ENCODE measurements around the gene KCTD7. TPM values are rescaled to one million over a fixed set of nuclear protein-coding genes. Genes with fewer than 3 reads are reported as not detected.
"Not testable (repeated sequence)": the region's sequence is repeated elsewhere in the genome, so short reads cannot be mapped to it uniquely, and the experiment has no call there.

KCTD7 gene
- total RNA-seq, 1 donor from 2014 or later, result 26.3 TPM

GRCh38 chr7:66614596-66614995, 14.1 kb upstream of the KCTD7 start:
- intact Hi-C loops (cut with micrococcal nuclease), result not testable (repeated sequence)

- intact Hi-C loops (cut with micrococcal nuclease), result no loop called here
Measured at GRCh38 chr7:66615699-66616098, 13.0 kb upstream of the KCTD7 start.

- intact Hi-C loops (cut with micrococcal nuclease), result no loop called here
Measured at GRCh38 chr7:66617295-66617694, 11.4 kb upstream of the KCTD7 start.

GRCh38 chr7:66619341-66619948, 9.2 kb upstream of the KCTD7 start:
- intact Hi-C loops (cut with micrococcal nuclease), result not testable (repeated sequence)

- intact Hi-C loops (cut with micrococcal nuclease), result loop anchor here (10.0 kb wide), 1 partner anchor 872 kb away; no protein-coding TSS in a partner anchor
Measured at GRCh38 chr7:66626331-66626934, 2.2 kb upstream of the KCTD7 start.

GRCh38 chr7:66627151-66627681, 1.5 kb upstream of the KCTD7 start:
- intact Hi-C loops (cut with micrococcal nuclease), result loop anchor here (10.0 kb wide), 1 partner anchor 872 kb away; no protein-coding TSS in a partner anchor

GRCh38 chr7:66627881-66628360, 760 bp upstream of the KCTD7 start:
- intact Hi-C loops (cut with micrococcal nuclease), result loop anchor here (1.0 to 10.0 kb wide), 10 partner anchors 26 to 873 kb away; partner anchors contain the start of genes ASL, RABGEF1, TMEM248 and TYW1

- intact Hi-C loops (cut with micrococcal nuclease), result loop anchor here (2.0 to 10.0 kb wide), 4 partner anchors 215 to 875 kb away; partner anchors contain the start of genes TMEM248 and TYW1
Measured at GRCh38 chr7:66629222-66630062, 761 bp downstream of the KCTD7 start.

- intact Hi-C loops (cut with micrococcal nuclease), result no loop called here
Measured at GRCh38 chr7:66630531-66630930, 1.9 kb downstream of the KCTD7 start.

GRCh38 chr7:66631471-66631870, 2.8 kb downstream of the KCTD7 start:
- intact Hi-C loops (cut with micrococcal nuclease), result no loop called here

- intact Hi-C loops (cut with micrococcal nuclease), result no loop called here
Measured at GRCh38 chr7:66634816-66635215, 6.1 kb downstream of the KCTD7 start.

- intact Hi-C loops (cut with micrococcal nuclease), result not testable (repeated sequence)
Measured at GRCh38 chr7:66635322-66635981, 6.8 kb downstream of the KCTD7 start.

GRCh38 chr7:66635982-66636546, 7.4 kb downstream of the KCTD7 start:
- intact Hi-C loops (cut with micrococcal nuclease), result not testable (repeated sequence)

GRCh38 chr7:66638309-66639099, 9.8 kb downstream of the KCTD7 start:
- intact Hi-C loops (cut with micrococcal nuclease), result no loop called here

- intact Hi-C loops (cut with micrococcal nuclease), result no loop called here
Measured at GRCh38 chr7:66639773-66640172, 11.1 kb downstream of the KCTD7 start.

- intact Hi-C loops (cut with micrococcal nuclease), result no loop called here
Measured at GRCh38 chr7:66640802-66641525, 12.3 kb downstream of the KCTD7 start.

- intact Hi-C loops (cut with micrococcal nuclease), result no loop called here
Measured at GRCh38 chr7:66641526-66641871, 12.8 kb downstream of the KCTD7 start.

GRCh38 chr7:66642186-66642585, 13.5 kb downstream of the KCTD7 start:
- intact Hi-C loops (cut with micrococcal nuclease), result no loop called here

- intact Hi-C loops (cut with micrococcal nuclease), result no loop called here
Measured at GRCh38 chr7:66642932-66643331, 14.3 kb downstream of the KCTD7 start.

Data from T-helper 2 cell treated with Interferon-gamma antibody and Interleukin-4, amounts not matched to agents 100 ng/mL and 5 ng/mL, for 36 hours (primary cell).